HG02884 (cell line): Measurements from ENCODE around the gene CRACDL.
"Not testable (repeated sequence)": the region's sequence is repeated elsewhere in the genome, so short reads cannot be mapped to it uniquely, and the experiment has no call there.

Experiments
- ATAC-seq: cut with Tn5 transposase; IDR thresholded peaks from one replicate; pipeline ENCODE4 v1.9.1; 2021; ENCODE audit warnings: mild to moderate bottlenecking, moderate library complexity; ENCODE audit not compliant: unreplicated experiment

Gene CRACDL

GRCh38 chr2:98907966-98908905, 27.8 kb downstream of the CRACDL start:
- ATAC-seq = no peak

GRCh38 chr2:98907385-98907784, 28.6 kb downstream of the CRACDL start:
- no peak for ATAC-seq

DNA sequence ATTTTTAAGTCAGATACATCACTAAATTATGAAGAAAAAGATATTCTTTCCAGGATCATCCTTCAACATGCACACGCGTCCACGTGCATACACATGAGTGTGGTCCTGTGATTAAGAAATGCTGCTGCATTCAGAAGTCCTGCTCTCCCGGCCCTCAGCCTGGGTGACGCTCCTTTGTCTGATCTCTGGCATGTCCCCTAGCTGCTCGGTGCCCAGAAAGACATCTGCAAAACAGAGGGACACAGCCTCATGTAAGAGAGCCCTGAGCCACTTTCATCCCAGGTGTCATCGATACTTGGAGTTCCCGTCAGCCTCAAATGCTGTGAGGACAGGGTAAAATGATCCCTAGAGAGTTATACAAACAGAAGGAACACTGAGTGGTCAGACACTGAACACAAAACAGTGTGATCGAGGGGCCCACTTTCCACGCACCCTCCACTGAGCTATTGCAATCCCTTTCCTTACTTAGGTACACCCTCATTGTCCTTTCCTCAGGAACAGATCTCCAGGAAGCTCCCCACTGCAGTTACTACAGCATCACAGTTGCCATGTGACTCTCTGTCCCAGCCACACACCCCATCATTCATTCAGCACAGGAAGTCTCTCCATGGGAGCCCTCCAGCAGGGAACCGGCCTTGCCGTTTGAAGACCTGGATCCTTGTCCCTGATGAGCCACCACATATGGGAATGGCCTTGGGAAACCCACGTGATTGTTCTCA, 32.1 kb downstream of the CRACDL start:
- ATAC-seq = no peak

DNA sequence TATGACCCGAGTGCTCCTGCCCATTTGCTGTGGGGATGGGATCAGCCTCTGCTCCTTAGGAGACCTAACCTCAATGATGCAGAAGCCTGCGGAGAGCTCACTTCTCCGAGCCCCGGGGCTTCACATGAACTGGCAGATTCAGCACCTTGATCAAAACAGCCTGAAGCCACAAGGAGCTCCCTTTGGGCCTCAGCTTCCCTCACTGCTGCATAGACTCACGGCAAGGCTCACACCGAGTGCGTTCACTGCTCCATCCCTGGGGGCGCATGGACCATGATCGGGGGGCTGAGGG, 33.0 kb downstream of the CRACDL start:
- ATAC-seq = no peak

GRCh38 chr2:98902209-98903063, 33.6 kb downstream of the CRACDL start:
- no peak for ATAC-seq

- no peak for ATAC-seq
Observed at GRCh38 chr2:98901702-98902101, 34.3 kb downstream of the CRACDL start.

GRCh38 chr2:98901291-98901690, 34.7 kb downstream of the CRACDL start:
- no peak for ATAC-seq

DNA sequence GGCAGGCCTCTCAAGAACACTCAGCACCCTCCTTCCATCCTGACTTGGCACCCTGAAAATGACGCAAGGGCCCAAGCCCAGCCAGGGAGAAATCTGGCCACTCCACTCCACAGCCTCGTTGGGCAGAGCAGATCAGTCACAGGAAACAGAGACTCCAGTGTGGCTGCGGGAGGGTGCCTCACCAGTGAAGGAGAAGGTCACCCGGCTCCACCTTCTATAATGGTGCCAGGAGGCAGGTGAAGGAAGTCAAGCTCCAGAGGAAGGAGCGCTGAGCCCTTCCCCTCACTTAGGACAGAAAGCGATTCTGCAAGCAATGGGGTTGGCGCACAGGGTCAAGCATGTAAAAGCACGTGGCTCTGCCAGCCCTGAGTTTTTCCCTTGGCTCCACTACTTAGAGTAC, 35.3 kb downstream of the CRACDL start:
- no peak for ATAC-seq

DNA sequence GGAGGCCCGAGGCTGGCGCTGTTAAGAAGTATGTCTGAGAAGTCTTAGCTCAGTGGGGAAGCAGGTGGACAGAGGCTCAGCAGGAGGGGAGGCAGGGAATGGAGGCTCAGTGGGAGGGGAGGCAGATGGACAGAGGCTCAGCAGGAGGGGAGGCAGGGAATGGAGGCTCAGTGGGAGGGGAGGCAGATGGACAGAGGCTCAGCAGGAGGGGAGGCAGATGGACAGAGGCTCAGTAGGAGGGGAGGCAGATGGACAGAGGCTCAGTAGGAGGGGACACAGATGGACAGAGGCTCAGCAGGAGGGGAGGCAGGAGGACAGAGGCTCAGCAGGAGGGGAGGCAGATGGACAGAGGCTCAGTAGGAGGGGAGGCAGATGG, 36.3 kb downstream of the CRACDL start:
- ATAC-seq = not testable (repeated sequence)

DNA sequence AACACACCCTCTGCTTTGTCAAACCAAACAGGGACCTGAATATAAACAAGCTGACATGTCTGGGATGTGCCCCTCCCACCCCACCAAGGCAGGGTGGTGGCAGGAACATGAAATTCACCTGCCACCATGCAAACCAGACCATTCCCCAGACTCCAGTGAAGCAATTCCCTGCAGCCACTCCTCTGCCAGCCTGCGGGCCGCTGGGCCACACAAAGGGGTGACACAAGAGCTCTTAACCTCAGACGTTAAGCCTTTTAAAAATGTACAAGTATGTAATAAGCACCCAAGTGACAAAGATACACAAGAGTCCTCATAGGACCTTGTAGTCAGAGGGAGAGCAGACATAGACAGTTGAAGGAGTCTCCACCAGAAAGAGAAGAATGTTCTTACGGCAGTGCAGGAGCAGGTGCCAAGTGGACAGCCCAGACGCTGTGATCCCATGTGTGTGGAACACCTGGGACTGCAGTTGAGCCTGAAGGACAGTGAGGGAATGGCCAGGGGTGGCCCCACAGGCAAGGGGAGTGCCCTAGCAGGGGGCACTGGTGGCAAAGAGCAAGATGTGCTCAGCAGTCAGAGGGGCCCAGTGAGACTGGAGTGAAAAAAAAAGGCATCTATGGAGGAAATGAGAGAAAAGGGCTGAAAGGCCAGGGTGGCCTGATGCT, 36.9 kb downstream of the CRACDL start:
- ATAC-seq = no peak

- no peak for ATAC-seq
Observed at GRCh38 chr2:98898423-98898841, 37.6 kb downstream of the CRACDL start.

DNA sequence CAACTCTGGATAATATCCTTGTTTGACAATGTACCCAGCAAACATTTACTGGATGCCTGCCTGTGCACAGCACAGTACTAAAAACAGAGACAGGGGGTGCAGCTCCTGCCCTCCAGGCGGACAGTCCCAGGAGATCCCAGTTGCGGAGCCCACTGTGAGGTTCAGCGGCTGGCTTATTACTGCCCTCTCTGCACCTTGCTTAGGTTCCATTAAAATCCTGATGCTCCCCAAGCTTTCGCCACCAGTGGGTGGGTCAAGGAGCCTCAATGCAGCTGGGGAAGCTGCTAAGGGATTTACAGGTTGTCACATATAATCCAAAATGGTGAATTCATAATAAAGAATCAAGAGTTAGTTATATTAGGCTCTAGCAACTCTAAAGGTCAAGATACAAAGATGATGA, 38.3 kb downstream of the CRACDL start:
- no peak for ATAC-seq

- ATAC-seq = no peak
Observed at GRCh38 chr2:98896944-98897343, 39.1 kb downstream of the CRACDL start.

DNA sequence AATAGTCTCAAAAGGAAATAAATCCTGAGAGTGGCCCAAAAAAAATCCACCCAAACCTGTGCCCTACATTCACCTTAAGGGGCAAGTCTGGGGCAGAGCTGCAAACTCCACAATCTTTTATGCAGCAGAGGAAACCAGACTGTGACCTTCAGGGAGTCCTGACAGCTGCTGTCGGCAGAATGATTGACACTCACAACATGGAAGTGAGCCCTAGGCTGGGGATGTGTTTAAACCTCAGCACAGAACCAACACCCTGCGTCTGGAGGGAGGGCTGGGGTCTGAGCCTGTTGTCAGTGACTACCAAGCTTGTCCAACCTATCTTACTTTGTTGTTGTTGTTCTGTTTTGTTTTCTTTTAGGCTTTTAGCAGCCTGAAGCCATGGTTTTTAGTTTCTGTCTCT, 39.6 kb downstream of the CRACDL start:
- no peak for ATAC-seq

GRCh38 chr2:98895901-98896300, 40.1 kb downstream of the CRACDL start:
- ATAC-seq = no peak

- ATAC-seq = no peak
Observed at GRCh38 chr2:98895221-98895620, 40.8 kb downstream of the CRACDL start.

GRCh38 chr2:98894331-98895000, 41.6 kb downstream of the CRACDL start:
- no peak for ATAC-seq

DNA sequence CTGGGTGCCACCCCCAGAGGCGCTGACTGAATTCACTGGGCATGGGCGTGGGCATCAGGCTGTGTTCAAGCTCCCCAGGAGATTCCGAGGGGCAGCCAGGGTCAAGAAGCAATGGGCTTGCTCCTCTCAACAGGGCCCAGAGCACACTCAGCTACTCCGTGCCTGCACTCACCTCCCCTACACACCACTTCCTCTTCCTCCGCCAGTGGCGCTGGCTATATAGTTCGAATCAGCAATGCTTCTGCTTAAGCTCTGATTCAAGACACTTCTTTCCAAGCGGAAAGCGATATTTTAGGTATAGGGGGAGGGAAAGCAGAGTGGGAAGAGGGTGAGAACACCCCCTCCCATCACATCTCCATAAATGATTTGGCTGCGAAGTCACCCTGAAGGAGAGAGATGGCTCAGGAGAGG, 42.1 kb downstream of the CRACDL start:
- ATAC-seq = no peak

DNA sequence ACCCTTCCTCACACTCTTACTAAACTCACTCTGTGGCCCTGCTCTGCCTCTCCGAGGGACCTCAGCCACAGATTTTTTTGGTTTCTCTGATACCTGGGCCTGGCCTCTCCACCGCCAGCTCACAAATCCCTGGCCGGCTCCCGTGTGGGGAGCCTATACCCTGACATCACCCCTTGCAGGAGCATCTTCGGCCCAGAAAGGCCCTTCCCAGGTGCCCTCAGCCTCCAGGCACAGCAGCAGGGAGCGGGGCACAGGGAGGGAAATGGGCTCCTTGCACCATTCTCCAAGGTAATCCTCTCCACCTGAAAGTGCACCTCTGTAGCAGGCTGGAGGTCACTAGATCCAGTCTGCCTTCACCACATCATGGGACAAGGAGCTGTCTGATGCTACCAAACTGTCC, 43.2 kb downstream of the CRACDL start:
- ATAC-seq = no peak

GRCh38 chr2:98891591-98891990, 44.4 kb downstream of the CRACDL start:
- no peak for ATAC-seq
